ENCODE results near the gene ANO8.

DNA sequence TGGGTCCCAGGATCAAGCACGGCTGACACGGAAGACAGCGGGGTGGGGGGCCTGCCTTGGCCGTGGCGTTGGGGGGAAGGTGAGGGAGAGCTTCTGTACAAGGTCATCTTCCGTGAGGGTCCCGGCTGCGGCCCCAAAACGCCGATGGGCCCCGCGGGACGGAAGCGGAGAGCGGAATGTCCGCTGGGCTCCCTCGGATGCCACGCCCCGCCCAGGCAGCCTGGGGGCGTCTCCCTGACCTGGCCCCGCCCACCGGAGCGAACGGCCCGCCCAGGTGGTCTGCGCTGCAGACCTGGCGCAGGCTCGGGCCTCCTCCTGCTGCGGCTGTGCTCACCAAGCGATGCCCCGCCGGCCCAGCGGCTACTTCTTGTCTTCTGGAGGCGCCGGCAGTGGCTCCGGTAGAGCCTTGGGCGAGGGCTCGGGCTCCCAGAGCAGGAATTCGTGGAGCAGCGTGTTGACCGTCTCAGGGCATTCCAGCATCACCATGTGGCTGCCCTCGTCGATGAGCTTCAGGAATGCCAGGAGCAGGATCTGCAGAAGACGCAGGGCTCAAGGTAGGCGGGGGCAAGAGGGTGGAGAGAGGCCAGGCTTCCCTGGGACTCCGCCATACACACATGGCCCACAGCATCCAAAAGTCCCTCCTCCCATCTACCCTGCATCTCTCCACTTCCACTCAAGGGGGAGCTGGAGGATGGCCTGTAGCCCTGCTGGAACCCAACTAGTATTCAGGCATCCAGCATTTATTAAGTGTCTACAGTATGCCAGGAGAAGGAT is 42.2 kb downstream of the ANO8 start:
- TF ChIP-seq, protein P1, sequence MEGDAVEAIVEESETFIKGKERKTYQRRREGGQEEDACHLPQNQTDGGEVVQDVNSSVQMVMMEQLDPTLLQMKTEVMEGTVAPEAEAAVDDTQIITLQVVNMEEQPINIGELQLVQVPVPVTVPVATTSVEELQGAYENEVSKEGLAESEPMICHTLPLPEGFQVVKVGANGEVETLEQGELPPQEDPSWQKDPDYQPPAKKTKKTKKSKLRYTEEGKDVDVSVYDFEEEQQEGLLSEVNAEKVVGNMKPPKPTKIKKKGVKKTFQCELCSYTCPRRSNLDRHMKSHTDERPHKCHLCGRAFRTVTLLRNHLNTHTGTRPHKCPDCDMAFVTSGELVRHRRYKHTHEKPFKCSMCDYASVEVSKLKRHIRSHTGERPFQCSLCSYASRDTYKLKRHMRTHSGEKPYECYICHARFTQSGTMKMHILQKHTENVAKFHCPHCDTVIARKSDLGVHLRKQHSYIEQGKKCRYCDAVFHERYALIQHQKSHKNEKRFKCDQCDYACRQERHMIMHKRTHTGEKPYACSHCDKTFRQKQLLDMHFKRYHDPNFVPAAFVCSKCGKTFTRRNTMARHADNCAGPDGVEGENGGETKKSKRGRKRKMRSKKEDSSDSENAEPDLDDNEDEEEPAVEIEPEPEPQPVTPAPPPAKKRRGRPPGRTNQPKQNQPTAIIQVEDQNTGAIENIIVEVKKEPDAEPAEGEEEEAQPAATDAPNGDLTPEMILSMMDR (conservative IDR thresholded peaks at IDR 0.05; ENCODE audit: low read depth, low read length), result peak; percentile 77
- no peak for TF ChIP-seq EZH2 (IDR thresholded peaks at IDR 0.05; ENCODE audit: borderline replicate concordance, low read depth, low read length, poor library complexity, severe bottlenecking)
